Progenitor cell of endocrine pancreas (in vitro differentiated cells): Measurements from ENCODE around the gene SLC16A12. TPM values are rescaled to one million over a fixed set of nuclear protein-coding genes. Genes with fewer than 3 reads are reported as not detected.
A peak's percentile ranks its signal among the peaks of the same experiment; 100 is the strongest.

ENCODE experiments used
- DNase-seq: peaks from one replicate; pipeline ENCODE4 v3.0.0; 2021; ENCODE audit warnings: low spot score; ENCODE audit not compliant: unreplicated experiment
- H3K27ac Mint-ChIP-seq: 2 replicates; pipeline ENCODE4 v1.8.0; 2021; ENCODE audit warnings: mild to moderate bottlenecking, moderate library complexity, mixed read lengths
- H3K27me3 Mint-ChIP-seq: 2 replicates; pipeline ENCODE4 v1.8.0; 2021; ENCODE audit warnings: mixed read lengths
- H3K36me3 Mint-ChIP-seq: 2 replicates; pipeline ENCODE4 v1.8.0; 2022; ENCODE audit warnings: mixed read lengths; ENCODE audit not compliant: insufficient read depth
- H3K4me1 Mint-ChIP-seq: 2 replicates; pipeline ENCODE4 v1.8.0; 2021; ENCODE audit warnings: low read depth, mixed read lengths
- H3K4me3 Mint-ChIP-seq: 2 replicates; pipeline ENCODE4 v1.8.0; 2021; ENCODE audit warnings: low read depth, mild to moderate bottlenecking, moderate library complexity, mixed read lengths
- H3K9me3 Mint-ChIP-seq: 2 replicates; pipeline ENCODE4 v1.8.0; 2021; ENCODE audit warnings: low read depth, mixed read lengths
- CTCF ChIP-seq: fragments of 200-600 bp; sonication (generic); IDR thresholded peaks from one replicate; pipeline ENCODE4 v1.5.0; 2021; ENCODE audit warnings: antibody characterized with exemption, mild to moderate bottlenecking; ENCODE audit not compliant: unreplicated experiment
- total RNA-seq: library from RNA; stranded (reverse); gene quantifications from 2 replicates; pipeline ENCODE4 v1.2.1, GENCODE V29; 2021

The SLC16A12 gene
- total RNA-seq, 1 donor from 2014 or later, result 16.1 TPM

- Mint-ChIP-seq H3K36me3 (peaks cover 2% of the 10 kb centered on the region), H3K4me1 (peaks cover 6% of the 10 kb centered on the region), H3K4me3 (no peak overlapping the region), H3K9me3 (peaks cover under 1% of the 10 kb centered on the region), H3K27ac (no peak overlapping the region), H3K27me3 (no peaks in the 10 kb centered on the region)
- no peak for TF ChIP-seq CTCF
- DNase-seq, result no peak
Measured at GRCh38 chr10:89525556-89525955, 9.8 kb downstream of the SLC16A12 start.

GRCh38 chr10:89524279-89524678 is 11.1 kb downstream of the SLC16A12 start:
- Mint-ChIP-seq H3K9me3 (no peaks in the 10 kb centered on the region), H3K27ac (peak overlapping the region; percentile 43), H3K36me3 (peaks cover 4% of the 10 kb centered on the region), H3K27me3 (no peaks in the 10 kb centered on the region), H3K4me3 (no peak overlapping the region), H3K4me1 (peaks cover 6% of the 10 kb centered on the region)
- no peak for TF ChIP-seq CTCF
- no peak for DNase-seq

- no peak for TF ChIP-seq CTCF
- Mint-ChIP-seq H3K36me3 (peaks cover 4% of the 10 kb centered on the region), H3K27ac (no peak overlapping the region)
Measured at GRCh38 chr10:89523274-89523673, 12.1 kb downstream of the SLC16A12 start.

GRCh38 chr10:89522463-89522862 is 12.9 kb downstream of the SLC16A12 start:
- Mint-ChIP-seq H3K27ac (no peak overlapping the region), H3K9me3 (no peaks in the 10 kb centered on the region), H3K27me3 (no peaks in the 10 kb centered on the region), H3K36me3 (peaks cover 4% of the 10 kb centered on the region), H3K4me3 (no peak overlapping the region), H3K4me1 (peaks cover 6% of the 10 kb centered on the region)
- TF ChIP-seq CTCF, result no peak
- DNase-seq, result no peak

More at GRCh38 chr10:89523274-89523673, 12.1 kb downstream of the SLC16A12 start:
- Mint-ChIP-seq H3K9me3 (no peaks in the 10 kb centered on the region), H3K4me3 (no peak overlapping the region), H3K4me1 (peaks cover 6% of the 10 kb centered on the region), H3K27me3 (no peaks in the 10 kb centered on the region)
- DNase-seq, result no peak

- Mint-ChIP-seq H3K4me1 (peaks cover 10% of the 10 kb centered on the region), H3K27me3 (no peaks in the 10 kb centered on the region), H3K4me3 (no peak overlapping the region), H3K36me3 (peaks cover 4% of the 10 kb centered on the region), H3K9me3 (no peaks in the 10 kb centered on the region), H3K27ac (no peak overlapping the region)
- no peak for TF ChIP-seq CTCF
- no peak for DNase-seq
Measured at GRCh38 chr10:89521368-89521767, 14.0 kb downstream of the SLC16A12 start.
